ENCODE results near the gene NVL. TPM values are rescaled to one million over a fixed set of nuclear protein-coding genes. Genes with fewer than 3 reads are reported as not detected.

Gene NVL
- total and polyA plus RNA-seq, 2 of the 8 experiments (the other 6 are each of a cell fraction or from before 2014, with no cell fraction given) = 22.7 to 45.8 TPM

GRCh38 chr1:224271106-224271505 lies 58.9 kb downstream of the NVL start:
- Histone ChIP-seq H4K8ac (ENCODE audit: extremely low read depth, insufficient read depth, low read length) (no peak overlapping the region), H4K20me1 (replicated peaks in 1 of 2; ENCODE audit: control insufficient read depth in 1 of 2, insufficient read depth in 2 of 2, low read length in 2 of 2) (no peaks in the 10 kb centered on the region), H2BK20ac (ENCODE audit: low read length) (no peak overlapping the region), H3K4ac (replicated peaks; ENCODE audit: insufficient read length, low read depth, low read length) (no peak overlapping the region), H4K5ac (ENCODE audit: insufficient read length, low read depth, low read length) (no peak overlapping the region), H3K9ac (replicated peaks in 1 of 4; ENCODE audit: extremely low read depth in 1 of 4, low read depth in 3 of 4, low read length in 3 of 4) (no peak overlapping the region), H3K4me1 (replicated peaks in 1 of 4; ENCODE audit: control insufficient read depth in 3 of 4, insufficient read depth in 4 of 4, low read length in 3 of 4) (no peaks in the 10 kb centered on the region), H3K18ac (ENCODE audit: extremely low read depth, low read length) (no peak overlapping the region), H3K4me3 (ENCODE audit: extremely low read depth in 1 of 4, insufficient read depth in 2 of 4, low read depth in 3 of 4, low read length in 4 of 4) (no peak overlapping the region), H3K27ac (ENCODE audit: low read depth, low read length) (no peak overlapping the region), H2BK15ac (ENCODE audit: low read length) (no peak overlapping the region), H2BK5ac (ENCODE audit: low read depth, low read length) (no peak overlapping the region), H3K23ac (ENCODE audit: insufficient read length) (no peak overlapping the region), H3K23me2 (ENCODE audit: low read depth, low read length) (no peaks in the 10 kb centered on the region), H2AFZ (ENCODE audit: low read length) (no peak overlapping the region), H3K14ac (ENCODE audit: insufficient read length) (no peak overlapping the region), H3K27me3 (replicated peaks in 1 of 4; ENCODE audit: control insufficient read depth in 3 of 4, extremely low read depth in 1 of 4, insufficient read depth in 3 of 4, low read length in 3 of 4) (no peaks in the 10 kb centered on the region), H3K36me3 (ENCODE audit: control insufficient read depth in 2 of 4, insufficient read depth in 4 of 4, low read length in 3 of 4) (peaks cover 0 to 38% (median 5%) of the 10 kb centered on the region in 4 experiments; a peak in 5 of 8 replicates), H3K79me1 (ENCODE audit: low read depth, low read length) (no peaks in the 10 kb centered on the region), H2AK5ac (ENCODE audit: low read depth, low read length) (no peak overlapping the region), H3K9me3 (ENCODE audit: insufficient read depth in 2 of 2, low read depth in 1 of 2, low read length in 1 of 2) (no peaks in the 10 kb centered on the region), H3K56ac (replicated peaks; ENCODE audit: insufficient read length, low read depth, low read length) (no peak overlapping the region), H2BK12ac (ENCODE audit: low read depth, low read length) (no peak overlapping the region), H3K4me2 (ENCODE audit: insufficient read depth in 1 of 2, low read depth in 2 of 2, low read length in 2 of 2) (no peak overlapping the region), H4K91ac (replicated peaks; ENCODE audit: insufficient read length, low read length) (no peak overlapping the region), H2BK120ac (replicated peaks; ENCODE audit: low read depth, low read length) (no peak overlapping the region), H3K79me2 (ENCODE audit: control insufficient read depth in 1 of 2, insufficient read depth in 2 of 2, low read length in 2 of 2) (no peaks in the 10 kb centered on the region)
- DNase-seq (ENCODE audit: low read depth in 1 of 2, low spot score in 2 of 2) = no peak
- CTCF ChIA-PET (ENCODE audit: partially characterized antibody) = interaction anchor here (1.2 kb wide), 1 partner anchor 39 kb away, joined by 3 read pairs; no protein-coding TSS in a partner anchor
- FAIRE-seq = no peak
- 93% methylated on average over 3 of the region's 3 CpGs; no CpG with 5 or more reads in 1 of the 2 experiments for WGBS, 2 experiments (ENCODE audit: extremely low coverage in 1 of 2, insufficient coverage in 1 of 2, insufficient read length in 1 of 2, insufficient replicate concordance in 2 of 2, low coverage in 1 of 2, low lambda C conversion rate in 2 of 2, missing lambda C conversion rate in 1 of 2)
- POLR2A ChIA-PET (ENCODE audit: partially characterized antibody) = no interaction called here
- TF ChIP-seq CBX5 (IDR thresholded peaks at IDR 0.05; ENCODE audit: low read depth, low read length) (no peak), MAFK (IDR thresholded peaks at IDR 0.05; ENCODE audit: low read depth, low read length) (no peak), TAF7 (optimal IDR thresholded peaks at IDR 0.05; ENCODE audit: borderline replicate concordance, low read depth, low read length) (no peak), TAF1 (IDR thresholded peaks at IDR 0.05; ENCODE audit: low read depth, low read length) (no peak), SIX5 (IDR thresholded peaks at IDR 0.05; ENCODE audit: low read depth, low read length) (no peak), GTF2F1 (IDR thresholded peaks at IDR 0.05; ENCODE audit: borderline replicate concordance, low read depth, low read length) (no peak), HDAC6 (IDR thresholded peaks at IDR 0.05; ENCODE audit: low read depth, low read length) (no peak), RBBP5 (IDR thresholded peaks at IDR 0.05; ENCODE audit: borderline replicate concordance, low read depth, low read length) (no peak)

All from H1 (cell line).